ENCODE results near the gene GPHN.

The GPHN gene

DNA sequence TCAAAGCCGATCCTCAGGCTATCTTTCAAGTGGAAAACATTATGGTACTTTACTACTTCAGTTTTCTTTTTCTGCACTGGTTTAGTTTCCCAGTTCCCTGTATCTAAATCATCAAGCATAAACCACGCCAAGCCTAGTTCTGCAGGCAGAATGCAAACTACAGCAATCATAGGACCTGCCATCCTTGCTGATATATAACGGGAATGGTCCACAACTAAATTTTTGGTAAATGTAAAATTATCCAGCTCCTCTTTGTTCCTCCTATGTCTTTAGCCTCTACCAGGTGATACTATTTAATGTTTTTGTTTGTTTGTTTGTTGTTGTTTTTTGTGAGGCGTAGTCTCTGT is 714.0 kb downstream of the GPHN start:
- Histone ChIP-seq H3K27ac (ENCODE audit: low read length) (no peak overlapping the region), H3K9ac (ENCODE audit: low read length) (no peak overlapping the region), H3K9me3 (ENCODE audit: control insufficient read depth, low read depth, low read length) (no peaks in the 10 kb centered on the region), H3K4me3 (ENCODE audit: low read length) (no peak overlapping the region), H3K27me3 (ENCODE audit: control insufficient read depth, insufficient read depth, low read length) (no peaks in the 10 kb centered on the region), H3K36me3 (ENCODE audit: control insufficient read depth, low read depth, low read length) (no peaks in the 10 kb centered on the region), H3K4me1 (ENCODE audit: control insufficient read depth, low read depth, low read length) (no peaks in the 10 kb centered on the region)

DNA sequence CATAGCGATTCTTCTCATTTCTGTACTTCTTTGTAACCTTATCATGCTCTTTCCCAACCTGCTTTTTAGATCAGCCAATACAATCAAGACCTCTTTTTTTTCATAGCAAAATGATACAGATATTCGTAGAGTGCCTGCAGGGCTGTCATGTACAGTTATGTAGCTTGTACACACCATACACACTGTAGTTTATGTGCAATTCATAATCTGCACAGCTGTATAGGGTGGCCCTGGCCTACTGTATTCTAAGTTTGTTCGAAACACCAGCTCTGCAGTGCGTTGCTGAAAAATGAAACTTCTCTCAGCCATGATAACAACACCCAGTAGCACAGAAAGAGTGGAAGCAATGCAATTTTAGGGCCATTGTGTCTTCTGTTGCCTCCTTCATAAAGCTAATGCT is 717.6 kb downstream of the GPHN start:
- Histone ChIP-seq H3K9me3 (ENCODE audit: control insufficient read depth, low read depth, low read length) (no peaks in the 10 kb centered on the region), H3K36me3 (ENCODE audit: control insufficient read depth, low read depth, low read length) (no peaks in the 10 kb centered on the region), H3K27ac (ENCODE audit: low read length) (no peak overlapping the region), H3K4me1 (ENCODE audit: control insufficient read depth, low read depth, low read length) (no peaks in the 10 kb centered on the region), H3K9ac (ENCODE audit: low read length) (no peak overlapping the region), H3K4me3 (ENCODE audit: low read length) (no peak overlapping the region), H3K27me3 (ENCODE audit: control insufficient read depth, insufficient read depth, low read length) (no peaks in the 10 kb centered on the region)

DNA sequence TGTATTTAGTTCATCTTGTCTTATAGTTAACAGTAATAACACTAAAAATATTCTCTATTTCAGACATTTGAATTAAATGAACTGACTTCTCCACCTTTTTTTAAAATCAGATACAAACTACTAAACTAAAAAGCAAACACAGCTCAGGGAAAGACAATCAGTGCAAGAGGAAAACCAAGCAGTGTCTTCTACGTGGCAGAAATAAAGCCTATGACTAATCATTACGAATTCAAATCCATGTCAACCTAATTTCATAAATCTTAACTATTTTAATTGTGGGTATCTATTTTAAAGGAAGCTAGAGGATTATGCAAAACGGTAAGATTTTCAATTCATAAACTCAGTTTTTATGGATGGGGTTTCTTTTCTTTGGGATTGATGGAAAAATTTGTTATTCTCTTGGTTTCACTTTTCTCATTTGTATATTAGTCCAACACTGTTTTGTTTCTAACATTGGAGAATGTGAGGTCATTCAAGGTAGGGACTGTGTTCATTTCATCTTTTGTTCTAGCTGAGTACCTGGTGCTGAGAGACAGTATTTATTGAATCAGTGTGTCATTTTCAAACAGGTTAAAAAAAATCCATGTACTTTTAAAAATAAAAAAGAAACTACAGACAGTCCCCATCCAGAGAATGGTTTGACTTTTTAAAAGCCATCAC is 720.5 kb downstream of the GPHN start:
- H3K36me3 ChIP-seq (ENCODE audit: control insufficient read depth, low read depth, low read length), result no peaks in the 10 kb centered on the region
- no peaks in the 10 kb centered on the region for H3K4me1 ChIP-seq (ENCODE audit: control insufficient read depth, low read depth, low read length)
- H3K9ac ChIP-seq (ENCODE audit: low read length), result no peak overlapping the region
- no peaks in the 10 kb centered on the region for H3K9me3 ChIP-seq (ENCODE audit: control insufficient read depth, low read depth, low read length)
- no peaks in the 10 kb centered on the region for H3K27me3 ChIP-seq (ENCODE audit: control insufficient read depth, insufficient read depth, low read length)
- no peak overlapping the region for H3K27ac ChIP-seq (ENCODE audit: low read length)
- H3K4me3 ChIP-seq (ENCODE audit: low read length), result no peak overlapping the region

Measured in iPS-18a (cell line).